Stimulated activated CD4-positive, alpha-beta T cell treated with anti-CD3 and anti-CD28 coated beads, Interleukin-12 subunit alpha, Interleukin-12 subunit beta, amount 100 ng/mL, for 24 hours (primary cell): Measurements from ENCODE around the gene ZBTB22.
"Not testable (repeated sequence)": the region's sequence is repeated elsewhere in the genome, so short reads cannot be mapped to it uniquely, and the experiment has no call there.

ENCODE experiments used
- DNase-seq, 2 experiments: peaks; one replicate each; pipeline ENCODE4 v3.0.0-alpha.2; 2020; ENCODE audit warnings: low read depth in 2 of 2

The ZBTB22 gene, protein sequence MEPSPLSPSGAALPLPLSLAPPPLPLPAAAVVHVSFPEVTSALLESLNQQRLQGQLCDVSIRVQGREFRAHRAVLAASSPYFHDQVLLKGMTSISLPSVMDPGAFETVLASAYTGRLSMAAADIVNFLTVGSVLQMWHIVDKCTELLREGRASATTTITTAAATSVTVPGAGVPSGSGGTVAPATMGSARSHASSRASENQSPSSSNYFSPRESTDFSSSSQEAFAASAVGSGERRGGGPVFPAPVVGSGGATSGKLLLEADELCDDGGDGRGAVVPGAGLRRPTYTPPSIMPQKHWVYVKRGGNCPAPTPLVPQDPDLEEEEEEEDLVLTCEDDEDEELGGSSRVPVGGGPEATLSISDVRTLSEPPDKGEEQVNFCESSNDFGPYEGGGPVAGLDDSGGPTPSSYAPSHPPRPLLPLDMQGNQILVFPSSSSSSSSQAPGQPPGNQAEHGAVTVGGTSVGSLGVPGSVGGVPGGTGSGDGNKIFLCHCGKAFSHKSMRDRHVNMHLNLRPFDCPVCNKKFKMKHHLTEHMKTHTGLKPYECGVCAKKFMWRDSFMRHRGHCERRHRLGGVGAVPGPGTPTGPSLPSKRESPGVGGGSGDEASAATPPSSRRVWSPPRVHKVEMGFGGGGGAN

DNA sequence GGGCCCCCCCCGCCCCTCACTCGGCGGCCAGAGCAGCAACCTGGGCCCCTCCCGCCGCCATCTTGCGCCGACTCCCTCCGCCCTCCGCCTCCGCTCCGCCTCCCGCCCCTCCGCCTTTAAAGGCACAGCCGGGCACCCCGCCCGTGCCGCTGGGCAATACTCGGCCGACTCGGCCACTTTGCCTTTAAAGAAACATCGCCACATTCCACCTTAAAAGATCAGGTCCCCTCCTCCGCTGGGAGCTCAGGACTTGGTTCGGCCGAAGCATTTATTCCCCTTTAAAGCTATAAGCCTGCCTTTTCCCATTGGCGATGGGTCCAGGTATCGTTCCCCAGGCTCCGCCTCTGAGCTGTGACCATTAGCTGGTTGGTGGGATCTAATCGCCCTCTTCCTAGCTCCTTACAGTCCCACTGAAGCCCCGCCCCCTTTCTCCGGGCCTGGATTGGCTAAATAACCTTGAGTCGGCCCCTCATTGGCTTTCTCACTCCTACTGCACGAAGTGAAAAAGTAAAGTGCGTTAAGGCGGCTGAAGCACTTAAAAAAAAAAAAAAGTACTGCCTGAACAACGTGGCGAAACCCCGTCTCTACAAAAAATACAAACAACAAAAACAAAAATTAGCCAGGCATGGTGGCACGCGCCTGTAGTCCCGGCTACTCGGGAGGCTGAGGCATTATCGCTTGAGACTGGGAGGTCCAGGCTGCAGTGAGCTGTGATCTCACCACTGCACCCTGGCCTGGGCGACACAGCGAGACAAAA is at the start of gene ZBTB22:
TSS of gene ZBTB22 (minus strand) at position 76 of the 757 bp plus-strand sequence. CDS start 828 bp downstream, outside the sequence.
- DNase-seq = peak; percentile 89 to 97

DNA sequence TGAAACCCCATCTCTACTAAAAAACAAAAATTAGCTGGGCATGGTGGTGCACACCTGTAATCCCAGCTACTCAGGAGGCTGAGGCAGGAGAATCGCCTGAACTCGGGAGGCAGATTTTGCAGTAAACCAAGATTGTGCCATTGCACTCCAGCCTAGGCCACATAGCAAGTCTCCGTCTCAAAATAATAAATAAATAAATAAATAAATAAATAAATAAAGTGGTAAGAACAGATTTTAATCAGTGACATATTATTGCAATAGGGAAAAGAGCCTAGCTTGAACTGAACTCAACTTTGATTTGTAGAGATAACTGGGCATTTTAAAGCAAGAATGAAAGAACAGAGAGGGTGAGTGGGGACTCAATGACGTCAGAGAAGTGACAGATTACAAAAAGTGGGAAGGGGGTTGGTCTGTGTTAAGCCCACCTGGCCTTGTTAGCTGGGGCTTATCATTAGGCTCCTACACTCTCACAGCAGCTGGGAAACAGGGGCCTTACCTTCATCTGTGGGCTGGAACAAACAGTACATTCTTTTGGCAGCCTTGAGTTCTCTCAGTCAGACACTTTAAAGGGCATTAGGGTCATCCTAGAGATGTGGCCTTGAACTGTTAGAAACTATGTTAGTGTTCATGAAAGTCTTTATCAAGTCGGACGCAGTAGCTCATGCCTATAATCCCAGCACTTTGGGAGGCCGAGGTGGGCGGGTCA is 49.6 kb upstream of the ZBTB22 start:
- no peak for DNase-seq

DNA sequence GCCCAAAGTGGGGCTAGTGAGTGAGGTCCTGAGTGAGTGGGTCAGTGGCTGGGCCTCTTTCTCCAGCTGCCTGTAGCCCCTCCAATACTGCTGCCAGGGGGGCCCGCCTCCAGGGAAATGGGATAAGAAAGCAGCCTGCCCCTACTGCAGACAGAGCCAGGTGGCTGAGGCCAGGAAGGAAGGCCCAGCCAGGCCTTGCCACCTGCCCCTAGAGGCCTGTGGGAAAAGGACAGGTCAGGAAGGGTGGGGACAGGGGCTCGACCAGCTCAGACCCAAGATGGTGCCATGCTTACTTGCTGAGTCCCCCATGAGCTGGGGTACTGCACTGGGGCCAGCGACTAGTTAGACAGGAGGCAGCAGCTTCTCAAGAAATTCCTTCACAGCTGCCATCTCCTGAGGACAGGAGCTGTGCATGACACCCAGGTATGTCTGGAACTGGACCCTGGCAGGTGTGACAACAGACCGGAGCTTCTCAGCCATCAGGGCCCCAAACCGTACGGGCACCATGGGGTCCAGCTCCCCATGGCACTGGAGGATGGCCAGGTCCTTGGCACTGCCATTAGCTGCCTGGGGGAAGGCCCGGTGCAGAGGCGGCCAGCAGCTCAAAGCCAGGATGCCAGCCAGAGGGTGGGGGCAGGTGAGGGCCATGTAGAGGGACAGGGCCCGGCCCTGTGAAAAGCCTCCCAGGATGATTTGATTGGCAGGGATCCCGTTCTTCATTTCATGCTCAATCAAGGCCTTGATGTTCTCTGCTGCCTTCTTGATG is 47.8 kb upstream of the ZBTB22 start:
- DNase-seq = not testable (repeated sequence)

DNA sequence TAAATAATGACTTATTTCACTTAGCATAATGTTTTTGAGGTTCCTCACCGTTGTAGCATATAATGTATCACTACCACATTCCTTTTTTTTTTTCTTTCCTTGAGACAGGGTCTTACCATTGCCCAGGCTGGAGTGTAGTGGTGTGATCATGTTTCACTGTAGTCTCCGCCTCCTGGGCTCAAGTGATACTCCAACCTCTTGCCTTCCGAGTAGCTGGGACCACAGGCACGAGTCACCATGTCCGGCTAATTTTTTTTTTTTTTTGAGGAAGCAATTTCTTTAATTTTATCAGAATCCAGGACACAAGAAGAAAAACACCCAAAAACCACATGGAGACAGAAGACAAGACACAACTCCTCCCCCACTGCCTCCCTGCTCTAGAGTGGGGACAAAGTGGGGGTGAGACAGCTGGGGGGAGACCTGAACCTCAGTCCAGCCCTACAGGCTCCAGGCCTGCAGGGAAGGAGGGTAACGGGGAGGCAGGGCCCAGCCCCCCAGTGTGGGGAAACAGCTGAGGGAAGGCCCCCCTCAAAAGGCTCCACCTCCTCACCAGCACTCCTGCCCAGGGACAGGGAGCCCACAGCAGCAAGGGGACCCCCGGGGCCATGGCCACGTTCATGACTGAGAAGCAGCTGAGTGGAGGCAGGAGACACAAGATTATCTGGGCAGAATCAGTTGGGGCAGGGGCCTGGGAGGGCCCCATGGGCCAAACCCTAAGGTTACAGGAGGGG is 47.1 kb upstream of the ZBTB22 start:
- not testable (repeated sequence) for DNase-seq

DNA sequence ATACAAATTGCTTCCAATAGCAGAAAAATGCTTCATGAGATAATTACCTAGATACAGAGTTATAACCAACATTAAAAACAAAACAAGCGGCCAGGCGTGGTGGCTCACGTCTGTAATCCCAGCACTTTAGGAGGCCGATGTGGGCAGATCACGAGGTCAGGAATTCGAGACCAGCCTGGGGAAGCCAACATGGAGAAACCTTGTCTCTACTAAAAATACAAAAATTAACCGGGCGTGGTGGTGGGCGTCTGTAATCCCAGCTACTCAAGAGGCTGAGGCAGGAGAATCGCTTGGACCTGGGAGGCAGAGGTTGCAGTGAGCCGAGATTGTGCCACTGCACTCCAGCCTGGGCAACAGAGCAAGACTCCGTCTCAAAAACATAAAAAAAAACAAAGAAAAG is 45.9 kb upstream of the ZBTB22 start:
- DNase-seq = not testable (repeated sequence)

DNA sequence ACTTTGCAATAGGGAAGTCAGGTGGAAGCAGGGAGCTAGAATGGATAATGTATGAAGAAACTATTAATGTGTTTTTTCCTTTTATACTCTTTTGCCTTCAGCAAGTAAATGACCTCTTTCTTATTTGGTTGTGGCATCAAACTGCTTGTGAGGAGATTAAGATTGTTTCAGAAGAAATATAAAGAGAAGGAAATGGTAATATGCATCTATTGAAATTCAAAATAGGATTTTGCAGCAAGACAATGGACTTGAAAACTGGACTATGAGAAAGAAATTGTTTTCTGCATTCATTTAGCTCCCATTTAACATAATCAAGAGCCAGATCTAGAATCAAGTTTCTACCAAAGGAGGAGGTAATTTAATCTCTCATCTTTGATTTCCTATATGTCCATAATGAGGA is 41.8 kb upstream of the ZBTB22 start:
- DNase-seq = no peak

DNA sequence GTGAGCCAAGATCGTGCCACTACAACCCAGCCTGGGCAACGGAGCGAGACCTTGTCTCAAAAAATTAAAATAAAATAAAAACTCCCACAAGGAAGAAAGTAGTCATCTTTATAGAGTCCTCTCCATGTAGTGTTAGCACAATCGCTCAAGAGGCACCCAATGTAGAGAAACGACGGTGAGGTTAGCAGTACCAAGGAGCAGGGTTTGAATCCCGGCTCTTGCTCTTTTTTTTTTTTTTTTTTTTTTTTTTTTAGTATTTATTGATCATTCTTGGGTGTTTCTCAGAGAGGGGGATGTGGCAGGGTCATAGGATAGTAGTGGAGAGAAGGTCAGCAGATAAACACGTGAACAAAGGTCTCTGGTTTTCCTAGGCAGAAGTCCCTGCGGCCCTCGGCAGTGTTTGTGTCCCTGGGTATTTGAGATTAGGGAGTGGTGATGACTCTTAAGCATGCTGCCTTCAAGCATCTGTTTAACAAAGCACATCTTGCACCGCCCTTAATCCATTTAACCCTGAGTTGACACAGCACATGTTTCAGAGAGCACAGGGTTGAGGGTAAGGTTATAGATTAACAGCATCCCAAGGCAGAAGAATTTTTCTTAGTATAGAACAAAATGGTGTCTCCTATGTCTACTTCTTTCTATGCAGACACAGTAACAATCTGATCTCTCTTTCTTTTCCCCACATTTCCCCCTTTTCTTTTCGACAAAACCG is 39.8 kb upstream of the ZBTB22 start:
- DNase-seq = not testable (repeated sequence)

DNA sequence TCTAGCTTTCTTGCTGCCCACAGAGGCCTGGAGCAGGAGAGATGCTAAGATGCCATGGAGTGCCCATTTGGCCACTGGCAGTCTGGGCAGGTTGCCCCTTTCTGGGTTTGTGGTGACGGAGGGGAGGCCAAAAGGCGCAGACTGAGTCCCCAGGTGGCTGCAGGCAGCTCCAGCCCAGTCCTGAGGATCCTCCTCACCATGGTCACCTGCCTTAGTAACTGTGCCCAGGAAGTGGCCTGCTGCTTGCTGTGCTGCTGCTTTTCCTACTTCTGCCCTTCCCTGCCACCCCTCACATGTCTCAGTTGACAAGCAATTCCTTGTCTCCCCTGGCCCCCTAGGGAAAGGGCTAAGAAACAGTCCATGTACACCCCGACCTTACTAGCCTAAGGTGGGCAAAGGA is 38.8 kb upstream of the ZBTB22 start:
- DNase-seq = no peak

DNA sequence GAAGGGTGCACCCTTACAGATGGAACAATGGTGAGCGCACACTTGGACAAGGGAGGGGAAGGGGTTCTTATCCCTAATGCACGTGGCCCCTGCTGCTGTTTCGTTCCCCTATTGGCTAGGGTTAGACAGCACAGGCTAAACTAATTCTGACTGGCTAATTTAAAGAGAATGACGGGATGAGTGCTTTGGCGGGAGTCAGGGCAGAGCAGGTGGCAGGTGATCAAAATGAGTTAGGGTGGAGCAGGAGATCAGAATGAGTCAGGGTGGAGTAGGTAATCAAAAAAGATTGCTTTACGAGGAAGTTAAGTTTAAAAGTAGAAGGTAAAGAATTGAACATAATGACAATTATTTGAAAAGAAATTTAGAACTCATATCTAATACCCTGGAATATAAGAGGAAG is 38.3 kb upstream of the ZBTB22 start:
- not testable (repeated sequence) for DNase-seq

DNA sequence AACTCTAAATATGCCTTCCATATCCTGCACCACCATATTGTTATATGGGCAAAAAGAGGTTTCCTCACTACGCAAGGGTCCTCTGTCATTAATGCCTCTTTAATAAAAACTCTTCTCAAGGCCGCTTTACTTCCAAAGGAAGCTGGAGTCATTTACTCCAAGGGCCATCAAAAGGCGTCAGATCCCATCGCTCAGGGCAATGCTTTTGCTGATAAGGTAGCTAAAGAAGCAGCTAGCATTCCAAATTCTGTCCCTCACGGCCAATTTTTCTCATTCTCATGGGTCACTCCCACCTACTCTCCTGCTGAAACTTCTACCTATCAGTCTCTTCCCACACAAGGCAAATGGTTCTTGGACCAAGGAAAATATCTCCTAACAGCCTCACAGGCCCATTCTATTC is 30.3 kb upstream of the ZBTB22 start:
- no peak for DNase-seq

DNA sequence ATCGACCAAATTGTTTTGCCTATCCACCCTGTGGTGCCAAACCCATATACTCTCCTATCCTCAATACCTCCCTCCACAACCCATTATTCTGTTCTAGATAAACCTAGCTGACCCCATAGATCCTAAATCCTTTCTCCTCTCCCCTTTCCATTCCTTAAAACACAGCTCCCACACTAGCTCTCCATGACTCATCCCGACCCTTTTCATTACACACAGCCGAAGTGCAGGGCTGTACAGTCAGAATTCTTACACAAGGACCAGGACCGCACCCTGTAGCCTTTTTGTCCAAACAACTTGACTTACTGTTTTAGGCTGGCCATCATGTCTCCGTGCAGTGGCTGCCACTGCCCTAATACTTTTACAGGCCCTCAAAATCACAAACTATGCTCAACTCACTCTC is 29.4 kb upstream of the ZBTB22 start:
- DNase-seq = not testable (repeated sequence)

DNA sequence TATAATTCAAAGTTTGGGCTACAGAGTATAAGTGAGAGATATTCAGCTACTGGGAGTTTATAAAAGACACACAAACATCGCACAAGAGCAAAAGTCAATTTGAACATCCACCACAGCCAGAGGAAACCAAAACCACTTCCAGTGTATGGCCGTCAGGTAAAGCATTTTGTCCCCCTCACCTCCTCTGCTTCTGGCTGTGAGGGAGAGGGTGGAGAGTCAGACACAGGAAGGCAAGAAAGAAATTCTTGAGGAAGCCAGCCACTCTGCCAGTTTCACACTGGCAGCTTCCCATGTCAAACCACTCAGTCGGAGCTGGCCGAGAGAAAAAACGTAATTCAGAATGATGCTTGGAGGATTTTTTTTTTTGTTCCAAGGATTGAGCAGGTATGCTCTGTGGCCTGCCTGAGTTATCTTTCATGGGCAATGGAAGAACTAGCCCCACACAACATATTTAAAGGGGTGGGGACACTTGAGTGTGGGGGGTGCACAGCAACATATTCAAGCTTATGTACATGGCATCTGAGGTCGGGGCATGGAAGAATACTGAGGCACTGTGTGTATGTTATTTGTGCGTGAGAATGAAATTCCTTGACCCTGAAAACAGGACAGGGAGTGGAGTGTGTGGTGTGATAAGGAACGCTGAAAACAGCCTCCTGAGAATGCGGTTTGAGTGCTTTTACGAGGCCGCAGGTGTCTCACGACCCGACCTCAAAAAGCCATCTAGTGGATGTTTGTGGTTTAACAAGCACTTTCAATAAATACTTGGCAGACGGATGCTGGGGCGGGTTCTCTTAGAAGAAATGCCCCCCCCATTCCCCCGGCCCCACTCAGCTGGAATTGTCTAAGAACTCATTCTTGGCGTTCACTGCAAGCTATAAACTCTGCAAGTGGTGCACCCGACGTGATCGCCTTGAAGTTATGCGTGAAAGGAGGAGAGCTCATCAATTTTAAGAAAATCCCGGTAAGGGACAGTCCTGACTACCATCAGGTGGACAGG is 27.5 kb upstream of the ZBTB22 start:
- DNase-seq = peak in 1 of 2 experiments; percentile 44

DNA sequence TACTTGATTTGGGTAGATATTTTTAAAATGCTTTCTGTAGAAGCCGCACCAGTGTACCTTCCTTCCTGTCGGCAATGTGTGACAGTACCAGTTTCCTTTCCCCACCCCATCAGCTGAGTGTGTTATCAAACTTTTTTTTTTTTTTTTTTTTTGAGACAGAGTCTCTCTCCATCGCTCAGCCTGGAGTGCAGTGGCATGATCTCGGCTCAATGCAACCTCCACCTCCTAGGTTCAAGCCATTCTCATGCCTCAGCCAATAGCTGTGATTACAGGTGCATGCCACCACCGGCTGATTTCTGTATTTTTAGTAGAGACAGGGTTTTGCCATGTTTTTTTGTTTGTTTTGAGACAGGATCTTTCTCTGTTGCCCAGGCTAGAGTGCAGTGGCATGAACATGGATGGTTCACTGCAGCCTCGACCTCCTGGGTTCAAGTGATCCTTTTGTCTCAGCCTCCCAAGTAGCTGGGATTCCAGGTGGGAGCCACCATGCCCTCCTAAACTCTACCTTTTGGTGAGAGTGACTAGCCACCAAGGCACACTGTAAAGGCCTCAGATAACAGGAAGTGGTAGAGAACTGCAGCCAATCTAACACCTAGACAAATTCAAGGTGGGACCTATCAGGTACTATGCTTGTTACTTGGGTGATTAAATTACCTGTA is 26.5 kb upstream of the ZBTB22 start:
- no peak for DNase-seq

DNA sequence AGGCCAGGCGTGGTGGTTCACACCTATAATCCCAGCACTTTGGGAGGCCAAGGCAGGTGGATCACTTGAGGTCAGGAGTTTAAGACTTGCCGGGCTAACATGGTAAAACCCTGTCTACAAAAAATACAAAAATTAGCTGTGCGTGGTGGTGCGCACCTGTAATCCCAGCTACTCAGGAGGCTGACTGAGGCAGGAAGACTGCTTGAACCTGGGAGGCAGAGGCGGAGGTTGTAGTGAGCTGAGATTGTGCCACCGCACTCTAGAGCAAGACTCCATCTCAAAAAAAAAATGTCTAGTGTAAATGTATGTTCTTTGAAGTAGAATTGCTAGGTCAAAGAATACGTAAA is 26.0 kb upstream of the ZBTB22 start:
- not testable (repeated sequence) for DNase-seq

DNA sequence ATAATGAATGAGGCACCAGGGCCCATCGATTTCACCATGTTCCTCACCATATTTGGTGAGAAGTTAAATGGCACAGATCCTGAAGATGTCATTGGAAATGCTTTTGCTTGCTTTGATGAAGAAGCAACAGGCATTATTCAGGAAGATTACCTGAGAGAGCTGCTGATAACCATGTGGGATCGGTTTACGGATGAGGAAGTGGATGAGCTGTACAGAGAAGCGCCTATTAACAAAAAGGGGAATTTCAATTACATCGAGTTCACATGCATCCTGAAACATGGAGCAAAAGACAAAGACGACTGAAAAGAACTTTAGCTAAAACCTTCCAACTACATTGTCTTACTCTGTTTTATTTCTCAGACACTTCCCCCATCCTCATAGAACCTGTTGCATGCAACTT is 21.6 kb upstream of the ZBTB22 start:
- no peak for DNase-seq

DNA sequence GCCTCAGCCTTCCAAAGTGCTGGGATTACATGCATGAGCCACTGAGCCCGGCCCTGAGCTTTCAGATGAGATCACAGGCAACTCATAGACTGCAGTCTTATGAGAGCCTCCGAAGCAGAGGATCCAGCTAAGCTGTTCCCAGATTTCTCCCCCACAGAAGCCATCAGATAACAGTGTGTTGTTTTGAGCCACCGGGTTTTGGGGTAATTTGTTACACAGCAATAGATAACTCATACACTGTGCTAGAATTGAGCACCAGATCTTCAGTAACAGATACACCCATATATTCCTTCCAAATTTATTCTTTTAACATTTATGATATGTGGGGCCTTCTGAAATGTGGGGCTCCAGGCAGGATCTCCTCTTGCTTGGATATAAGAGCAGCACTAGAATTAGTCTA is 19.0 kb upstream of the ZBTB22 start:
- no peak for DNase-seq

DNA sequence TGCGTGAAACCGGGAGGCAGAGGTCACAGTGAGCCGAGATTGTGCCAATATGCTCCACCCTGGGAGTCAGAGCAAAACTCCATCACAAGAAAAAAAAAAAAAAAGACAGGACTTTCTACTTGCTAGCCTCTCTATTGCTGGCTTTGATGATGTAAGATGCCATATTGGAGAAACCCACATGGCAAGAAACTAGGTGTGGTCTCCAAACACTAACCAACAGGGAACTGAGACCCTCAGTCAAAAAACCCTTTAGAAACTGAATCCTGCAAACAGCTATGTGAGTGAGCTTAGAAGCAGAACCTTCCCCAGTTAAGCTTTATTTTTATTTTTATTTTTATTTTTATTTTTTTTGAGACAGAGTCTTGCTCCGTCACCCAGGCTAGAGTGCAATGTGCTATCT is 18.4 kb upstream of the ZBTB22 start:
- DNase-seq = no peak

DNA sequence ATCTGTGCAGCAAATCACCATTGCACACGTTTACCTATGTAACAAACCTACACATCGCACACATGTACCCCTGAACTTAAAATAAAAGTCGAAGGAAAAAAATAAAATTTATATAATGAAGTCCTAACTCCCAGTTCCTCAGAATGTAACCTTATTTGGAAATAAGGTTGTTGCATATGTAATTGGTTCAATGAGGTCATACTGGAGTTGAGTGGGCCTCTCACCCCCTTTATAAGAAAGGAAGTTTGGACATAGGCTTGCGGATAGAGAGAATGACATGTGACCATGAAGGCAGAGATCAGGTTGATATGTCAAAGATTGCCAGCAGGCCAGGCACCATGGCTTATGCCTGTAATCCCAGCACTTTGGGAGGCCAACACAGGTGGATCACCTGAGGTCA is 16.1 kb upstream of the ZBTB22 start:
- no peak for DNase-seq
